Hepatocyte (in vitro differentiated cells): ENCODE results near the gene TAF8. TPM values are rescaled to one million over a fixed set of nuclear protein-coding genes. Genes with fewer than 3 reads are reported as not detected.

Source experiments
- DNase-seq: peaks from one replicate; pipeline ENCODE4 v3.0.0-alpha.2; 2016; ENCODE audit warnings: low spot score
- H2AFZ ChIP-seq: fragments of 200-600 bp; sonication (generic); 2 replicates; pipeline ENCODE4 v1.6.0; 2016; ENCODE audit warnings: antibody characterized with exemption, mild to moderate bottlenecking
- H3K27ac ChIP-seq: fragments of 200-600 bp; sonication (generic); 2 replicates; pipeline ENCODE4 v1.5.1; 2016; ENCODE audit warnings: mild to moderate bottlenecking
- H3K27me3 ChIP-seq: fragments of 200-600 bp; sonication (generic); 2 replicates; pipeline ENCODE4 v1.6.1; 2016
- H3K36me3 ChIP-seq: fragments of 200-600 bp; sonication (generic); replicated peaks from 2 replicates; pipeline ENCODE4 v1.5.1; 2016; ENCODE audit warnings: low read depth; ENCODE audit not compliant: insufficient read depth
- H3K4me1 ChIP-seq: fragments of 200-600 bp; sonication (generic); 2 replicates; pipeline ENCODE4 v1.5.1; 2016; ENCODE audit warnings: mild to moderate bottlenecking, moderate library complexity; ENCODE audit not compliant: insufficient read depth
- H3K4me2 ChIP-seq: fragments of 200-600 bp; sonication (generic); 2 replicates; pipeline ENCODE4 v1.6.0; 2016
- H3K4me3 ChIP-seq: fragments of 200-600 bp; sonication (generic); 2 replicates; pipeline ENCODE4 v1.5.1; 2016; ENCODE audit warnings: mild to moderate bottlenecking
- H3K79me2 ChIP-seq: fragments of 200-600 bp; sonication (generic); 2 replicates; pipeline ENCODE4 v1.6.0; 2017; ENCODE audit warnings: mild to moderate bottlenecking
- H3K9me2 ChIP-seq: fragments of 200-600 bp; sonication (generic); replicated peaks from 2 replicates; pipeline ENCODE4 v1.6.0; 2017; ENCODE audit warnings: mild to moderate bottlenecking; ENCODE audit not compliant: insufficient read depth
- H3K9me3 ChIP-seq: fragments of 200-600 bp; sonication (generic); 2 replicates; pipeline ENCODE4 v1.5.1; 2016; ENCODE audit warnings: low read depth, mild to moderate bottlenecking
- H4K20me1 ChIP-seq: fragments of 200-600 bp; sonication (generic); 2 replicates; pipeline ENCODE4 v1.6.0; 2016; ENCODE audit warnings: mild to moderate bottlenecking; ENCODE audit not compliant: insufficient read depth, poor library complexity, severe bottlenecking
- CTCF ChIP-seq: fragments of 200-600 bp; sonication (generic); IDR thresholded peaks from 2 replicates; pipeline ENCODE4 v1.5.1; 2016; ENCODE audit warnings: antibody characterized with exemption, mild to moderate bottlenecking; ENCODE audit not compliant: poor library complexity
- EZH2 ChIP-seq: fragments of 200-600 bp; sonication (generic); IDR thresholded peaks from 2 replicates; pipeline ENCODE4 v1.6.1; 2016; ENCODE audit warnings: antibody characterized with exemption, mild to moderate bottlenecking, borderline replicate concordance
- EZH2phosphoT487 ChIP-seq: fragments of 200-600 bp; sonication (generic); IDR thresholded peaks from one replicate; pipeline ENCODE4 v1.6.1; 2018; ENCODE audit warnings: antibody characterized with exemption, mild to moderate bottlenecking, low read depth, moderate library complexity; ENCODE audit not compliant: unreplicated experiment, severe bottlenecking
- WGBS: methylation state at CpG from one replicate; pipeline ENCODE4 v1.1.6; 2016; ENCODE audit warnings: low lambda C conversion rate; ENCODE audit errors: missing lambda C conversion rate; 5-methylcytosine and 5-hydroxymethylcytosine counted together
- polyA plus RNA-seq: library from polyadenylated mRNA; unstranded; fragments of >200 nt; fragmentation: Nextera tagmentation; extraction: Ambion mirVana; gene quantifications from 2 replicates; pipeline ENCODE4 v1.2.1, GENCODE V29; 2016
- total RNA-seq: library from RNA; depleted of rRNA; stranded (reverse); fragments of >200 nt; gene quantifications from 2 replicates; pipeline ENCODE4 v1.2.3, GENCODE V29; 2014

Gene TAF8
- total and polyA plus RNA-seq, 2 experiments from 2014 or later = 14.0 to 25.1 TPM

GRCh38 chr6:42095776-42096541 is 45.6 kb downstream of the TAF8 start:
- no peak overlapping the region for H3K4me2 ChIP-seq
- peaks cover 23% of the 10 kb centered on the region for H3K4me1 ChIP-seq
- no peaks in the 10 kb centered on the region for H3K36me3 ChIP-seq
- no peaks in the 10 kb centered on the region for H3K79me2 ChIP-seq
- no peaks in the 10 kb centered on the region for H3K9me3 ChIP-seq
- H3K9me2 ChIP-seq = no peaks in the 10 kb centered on the region
- H3K4me3 ChIP-seq = no peak overlapping the region
- no peak for DNase-seq
- no peak overlapping the region for H3K27ac ChIP-seq
- no peaks in the 10 kb centered on the region for H3K27me3 ChIP-seq
- no peak for TF ChIP-seq CTCF
- no peak for TF ChIP-seq EZH2
- TF ChIP-seq EZH2phosphoT487 = no peak
- WGBS = 64% methylated on average over 10 of the region's 10 CpGs
- no peak overlapping the region for H2AFZ ChIP-seq
- H4K20me1 ChIP-seq = no peaks in the 10 kb centered on the region

GRCh38 chr6:42099340-42100028 is 49.2 kb downstream of the TAF8 start:
- Histone ChIP-seq H3K9me2 (no peaks in the 10 kb centered on the region), H3K27me3 (no peaks in the 10 kb centered on the region), H3K4me2 (peak overlapping the region; percentile 15), H3K27ac (peak overlapping the region; percentile 92), H3K36me3 (no peaks in the 10 kb centered on the region), H2AFZ (no peak overlapping the region), H4K20me1 (no peaks in the 10 kb centered on the region), H3K4me3 (no peak overlapping the region), H3K79me2 (no peaks in the 10 kb centered on the region), H3K9me3 (no peaks in the 10 kb centered on the region), H3K4me1 (peaks cover 50% of the 10 kb centered on the region)
- TF ChIP-seq EZH2phosphoT487 (no peak), CTCF (no peak), EZH2 (no peak)
- peak; percentile 59 for DNase-seq
- WGBS = 52% methylated on average over 13 of the region's 13 CpGs

GRCh38 chr6:42100029-42100901 is 49.9 kb downstream of the TAF8 start:
- peak overlapping the region; percentile 15 for H3K4me2 ChIP-seq
- no peaks in the 10 kb centered on the region for H3K27me3 ChIP-seq
- peak overlapping the region; percentile 92 for H3K27ac ChIP-seq
- peak; percentile 65 for DNase-seq
- H3K36me3 ChIP-seq = no peaks in the 10 kb centered on the region
- H3K4me3 ChIP-seq = no peak overlapping the region
- no peaks in the 10 kb centered on the region for H3K9me3 ChIP-seq
- no peaks in the 10 kb centered on the region for H3K79me2 ChIP-seq
- TF ChIP-seq EZH2phosphoT487 (no peak), EZH2 (no peak), CTCF (no peak)
- no peaks in the 10 kb centered on the region for H4K20me1 ChIP-seq
- peaks cover 53% of the 10 kb centered on the region for H3K4me1 ChIP-seq
- 64% methylated on average over 14 of the region's 14 CpGs for WGBS
- H3K9me2 ChIP-seq = no peaks in the 10 kb centered on the region
- no peak overlapping the region for H2AFZ ChIP-seq
